GM23338 (cell line): Measurements from ENCODE around the gene WRNIP1.

ENCODE experiments used
- EZH2 ChIP-seq: fragments of 200-600 bp; sonication (generic); IDR thresholded peaks from one replicate; pipeline ENCODE4 v1.8.0; 2017; ENCODE audit warnings: antibody characterized with exemption, mild to moderate bottlenecking, low read depth; ENCODE audit not compliant: unreplicated experiment
- JUNB ChIP-seq: IDR thresholded peaks from one replicate; pipeline ENCODE4 v1.6.1; 2016; ENCODE audit warnings: antibody characterized with exemption; ENCODE audit not compliant: unreplicated experiment
- POLR2AphosphoS5 ChIP-seq: IDR thresholded peaks from 2 replicates; pipeline ENCODE4 v1.6.1; 2016; ENCODE audit warnings: antibody characterized with exemption, low read depth
- TF ChIP-seq, protein P1 (sequence below), 2 experiments: fragments of 200-600 bp in 1 of 2; sonication (generic) in 1 of 2; conservative IDR thresholded peaks; 2 replicates each; pipeline versions ENCODE4 v1.5.1 to v1.6.1; 2016 to 2017; ENCODE audit warnings: antibody characterized with exemption in 2 of 2, low read depth in 2 of 2, mild to moderate bottlenecking in 2 of 2, moderate library complexity in 1 of 2

DNA sequence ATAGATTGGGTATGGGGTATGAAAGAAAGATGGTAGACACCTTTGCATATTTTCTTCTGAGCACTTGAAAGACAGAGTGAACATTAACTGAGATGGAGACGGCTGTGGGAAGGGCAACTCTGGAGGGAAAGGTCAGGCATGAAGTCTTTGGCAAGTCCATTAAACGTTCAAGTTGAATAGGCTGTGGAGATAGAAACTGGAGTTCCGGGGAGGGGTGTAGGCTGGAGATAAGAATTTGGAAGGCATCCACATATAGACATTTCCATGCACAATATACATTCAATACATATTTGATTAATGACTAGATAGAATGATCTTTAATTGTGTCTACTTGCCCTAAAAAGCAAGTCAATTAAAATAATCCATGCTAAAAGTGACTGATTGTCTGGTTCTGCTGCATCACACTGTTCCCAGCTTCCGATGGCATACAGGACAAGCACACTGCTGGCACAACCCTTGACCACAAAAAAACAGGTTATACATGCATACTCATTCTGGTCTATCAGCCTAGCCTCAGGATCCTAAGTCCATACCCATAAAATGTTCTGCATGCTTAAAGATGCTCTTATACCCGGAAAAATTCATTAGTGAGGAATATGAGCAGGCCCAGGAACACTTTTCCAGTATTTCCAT lies 12.6 kb upstream of the WRNIP1 start:
- TF ChIP-seq, protein P1, sequence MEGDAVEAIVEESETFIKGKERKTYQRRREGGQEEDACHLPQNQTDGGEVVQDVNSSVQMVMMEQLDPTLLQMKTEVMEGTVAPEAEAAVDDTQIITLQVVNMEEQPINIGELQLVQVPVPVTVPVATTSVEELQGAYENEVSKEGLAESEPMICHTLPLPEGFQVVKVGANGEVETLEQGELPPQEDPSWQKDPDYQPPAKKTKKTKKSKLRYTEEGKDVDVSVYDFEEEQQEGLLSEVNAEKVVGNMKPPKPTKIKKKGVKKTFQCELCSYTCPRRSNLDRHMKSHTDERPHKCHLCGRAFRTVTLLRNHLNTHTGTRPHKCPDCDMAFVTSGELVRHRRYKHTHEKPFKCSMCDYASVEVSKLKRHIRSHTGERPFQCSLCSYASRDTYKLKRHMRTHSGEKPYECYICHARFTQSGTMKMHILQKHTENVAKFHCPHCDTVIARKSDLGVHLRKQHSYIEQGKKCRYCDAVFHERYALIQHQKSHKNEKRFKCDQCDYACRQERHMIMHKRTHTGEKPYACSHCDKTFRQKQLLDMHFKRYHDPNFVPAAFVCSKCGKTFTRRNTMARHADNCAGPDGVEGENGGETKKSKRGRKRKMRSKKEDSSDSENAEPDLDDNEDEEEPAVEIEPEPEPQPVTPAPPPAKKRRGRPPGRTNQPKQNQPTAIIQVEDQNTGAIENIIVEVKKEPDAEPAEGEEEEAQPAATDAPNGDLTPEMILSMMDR (conservative IDR thresholded peaks at IDR 0.05; ENCODE audit: low read depth in 2 of 2), result no peak
- TF ChIP-seq POLR2AphosphoS5 (no peak), JUNB (no peak), EZH2 (no peak)
